Stimulated activated CD4-positive, alpha-beta T cell treated with anti-CD3 and anti-CD28 coated beads, Interleukin-4, amount 100 ng/mL, for 24 hours (primary cell): ENCODE data around the gene MSX2.
"Not testable (repeated sequence)": the region's sequence is repeated elsewhere in the genome, so short reads cannot be mapped to it uniquely, and the experiment has no call there.

Experiments used
- DNase-seq: peaks from one replicate; pipeline ENCODE4 v3.0.0-alpha.2; 2020

Gene MSX2

GRCh38 chr5:174734571-174735497, 10.5 kb downstream of the MSX2 start:
- no peak for DNase-seq

- no peak for DNase-seq
These were observed 11.3 kb downstream of the MSX2 start for GRCh38 chr5:174735498-174736330.

GRCh38 chr5:174736331-174736721, 11.9 kb downstream of the MSX2 start:
- no peak for DNase-seq

GRCh38 chr5:174736777-174737176, 12.4 kb downstream of the MSX2 start:
- DNase-seq = no peak

- DNase-seq = no peak
These were observed 12.9 kb downstream of the MSX2 start for GRCh38 chr5:174737330-174737729.

- DNase-seq = no peak
These were observed 17.0 kb downstream of the MSX2 start for GRCh38 chr5:174741352-174741751.

GRCh38 chr5:174744896-174745295, 20.5 kb downstream of the MSX2 start:
- no peak for DNase-seq

GRCh38 chr5:174745590-174746103, 21.3 kb downstream of the MSX2 start:
- no peak for DNase-seq

- no peak for DNase-seq
These were observed 26.3 kb downstream of the MSX2 start for GRCh38 chr5:174750711-174751110.

GRCh38 chr5:174751154-174752000, 27.0 kb downstream of the MSX2 start:
- no peak for DNase-seq

- no peak for DNase-seq
These were observed 27.7 kb downstream of the MSX2 start for GRCh38 chr5:174752121-174752520.

GRCh38 chr5:174755106-174755505, 30.7 kb downstream of the MSX2 start:
- DNase-seq = no peak

- no peak for DNase-seq
These were observed 34.7 kb downstream of the MSX2 start for GRCh38 chr5:174759091-174759490.

- DNase-seq = no peak
These were observed 36.3 kb downstream of the MSX2 start for GRCh38 chr5:174760721-174761120.

GRCh38 chr5:174761341-174761740, 37.0 kb downstream of the MSX2 start:
- not testable (repeated sequence) for DNase-seq

GRCh38 chr5:174764309-174764708, 39.9 kb downstream of the MSX2 start:
- DNase-seq = no peak

GRCh38 chr5:174765540-174765939, 41.2 kb downstream of the MSX2 start:
- DNase-seq = no peak

GRCh38 chr5:174767670-174768069, 43.3 kb downstream of the MSX2 start:
- no peak for DNase-seq

- DNase-seq = no peak
These were observed 44.6 kb downstream of the MSX2 start for GRCh38 chr5:174769005-174769404.

GRCh38 chr5:174773371-174773770, 49.0 kb downstream of the MSX2 start:
- no peak for DNase-seq

- DNase-seq = no peak
These were observed 50.7 kb downstream of the MSX2 start for GRCh38 chr5:174775081-174775480.

GRCh38 chr5:174777111-174777510, 52.7 kb downstream of the MSX2 start:
- DNase-seq = no peak

- DNase-seq = no peak
These were observed 53.2 kb downstream of the MSX2 start for GRCh38 chr5:174777583-174777982.
